Measurements from ENCODE around the gene CBX5. TPM values are rescaled to one million over a fixed set of nuclear protein-coding genes. Genes with fewer than 3 reads are reported as not detected.

The CBX5 gene
- total RNA-seq, 2 experiments from 2014 or later: 115 to 299 TPM

DNA sequence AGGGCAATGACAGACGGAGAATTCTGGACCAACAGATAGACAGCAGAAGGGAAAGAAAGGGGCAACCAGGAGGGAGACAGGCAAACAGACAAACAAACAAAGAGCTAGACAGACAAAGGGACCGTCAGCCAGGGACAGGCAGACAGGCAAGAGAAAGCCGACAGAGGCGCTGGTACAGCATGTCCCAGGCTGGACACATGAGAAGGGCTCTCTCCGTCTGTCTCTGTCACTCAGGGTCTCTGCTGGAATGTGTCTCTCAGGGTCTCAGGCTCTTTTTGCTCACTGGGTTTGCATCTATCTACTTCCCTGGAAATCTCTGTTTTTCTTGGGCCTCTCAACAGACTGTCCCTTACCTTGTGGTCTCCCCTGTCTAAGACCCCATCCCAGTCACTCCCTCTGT, 82.9 kb downstream of the CBX5 start:
- peak overlapping the region; percentile 1 for H3K27ac ChIP-seq (ENCODE audit: low read depth, low read length, poor library complexity, severe bottlenecking)
- CTCF ChIA-PET (ENCODE audit: unreplicated experiment): no interaction called here

GRCh38 chr12:54196396-54196795, 83.5 kb downstream of the CBX5 start:
- ChIA-PET CTCF (ENCODE audit: unreplicated experiment) (no interaction called here), POLR2A (interaction anchor here (0.6 to 1.0 kb wide), 3 partner anchors 8 to 146 kb away, joined by 3 to 4 read pairs (median 3); no protein-coding TSS in a partner anchor)
- no peaks in the 10 kb centered on the region for H3K36me3 ChIP-seq (ENCODE audit: insufficient read depth, low read length)
- H3K4me3 ChIP-seq (ENCODE audit: low read depth, low read length, poor library complexity, severe bottlenecking): peak overlapping the region; percentile 42
- peak; percentile 30 for DNase-seq (ENCODE audit: low spot score)
- BruUV-seq (replicated peaks): no TSS peak
- peak overlapping the region; percentile 1 for H3K27ac ChIP-seq (ENCODE audit: low read depth, low read length, poor library complexity, severe bottlenecking)
- peak overlapping the region; percentile 65 for H3K4me2 ChIP-seq (ENCODE audit: low read length)
- H4K20me1 ChIP-seq (ENCODE audit: insufficient read depth, low read length): no peaks in the 10 kb centered on the region
- no peaks in the 10 kb centered on the region for H3K9me2 ChIP-seq (ENCODE audit: insufficient read depth, low read length)
- intact Hi-C loops (cut with micrococcal nuclease; ENCODE audit: unreplicated experiment): no loop called here
- peaks cover 41% of the 10 kb centered on the region for H3K4me1 ChIP-seq (ENCODE audit: insufficient read depth, low read length, poor library complexity, severe bottlenecking)
- no peaks in the 10 kb centered on the region for H3K9me3 ChIP-seq (ENCODE audit: low read length)
- H2AFZ ChIP-seq (ENCODE audit: low read length): peak overlapping the region; percentile 59
- TF ChIP-seq, protein P1, sequence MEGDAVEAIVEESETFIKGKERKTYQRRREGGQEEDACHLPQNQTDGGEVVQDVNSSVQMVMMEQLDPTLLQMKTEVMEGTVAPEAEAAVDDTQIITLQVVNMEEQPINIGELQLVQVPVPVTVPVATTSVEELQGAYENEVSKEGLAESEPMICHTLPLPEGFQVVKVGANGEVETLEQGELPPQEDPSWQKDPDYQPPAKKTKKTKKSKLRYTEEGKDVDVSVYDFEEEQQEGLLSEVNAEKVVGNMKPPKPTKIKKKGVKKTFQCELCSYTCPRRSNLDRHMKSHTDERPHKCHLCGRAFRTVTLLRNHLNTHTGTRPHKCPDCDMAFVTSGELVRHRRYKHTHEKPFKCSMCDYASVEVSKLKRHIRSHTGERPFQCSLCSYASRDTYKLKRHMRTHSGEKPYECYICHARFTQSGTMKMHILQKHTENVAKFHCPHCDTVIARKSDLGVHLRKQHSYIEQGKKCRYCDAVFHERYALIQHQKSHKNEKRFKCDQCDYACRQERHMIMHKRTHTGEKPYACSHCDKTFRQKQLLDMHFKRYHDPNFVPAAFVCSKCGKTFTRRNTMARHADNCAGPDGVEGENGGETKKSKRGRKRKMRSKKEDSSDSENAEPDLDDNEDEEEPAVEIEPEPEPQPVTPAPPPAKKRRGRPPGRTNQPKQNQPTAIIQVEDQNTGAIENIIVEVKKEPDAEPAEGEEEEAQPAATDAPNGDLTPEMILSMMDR (conservative IDR thresholded peaks at IDR 0.05; ENCODE audit: low read length): no peak
- TF ChIP-seq EZH2phosphoT487 (IDR thresholded peaks at IDR 0.05; ENCODE audit: borderline replicate concordance, low read depth, low read length): no peak
- no peaks in the 10 kb centered on the region for H3K79me2 ChIP-seq (ENCODE audit: insufficient read depth, low read depth, low read length)

More for the DNA sequence above, 82.9 kb downstream of the CBX5 start:
- no peak for DNase-seq (ENCODE audit: low spot score)
- H3K36me3 ChIP-seq (ENCODE audit: insufficient read depth, low read length): no peaks in the 10 kb centered on the region
- H3K9me3 ChIP-seq (ENCODE audit: low read length): no peaks in the 10 kb centered on the region
- H3K79me2 ChIP-seq (ENCODE audit: insufficient read depth, low read depth, low read length): no peaks in the 10 kb centered on the region
- POLR2A ChIA-PET: interaction anchor here (1.5 kb wide), 1 partner anchor 179 kb away, joined by 4 read pairs; no protein-coding TSS in a partner anchor
- H3K4me3 ChIP-seq (ENCODE audit: low read depth, low read length, poor library complexity, severe bottlenecking): peak overlapping the region; percentile 6
- peak overlapping the region; percentile 65 for H3K4me2 ChIP-seq (ENCODE audit: low read length)
- H3K9me2 ChIP-seq (ENCODE audit: insufficient read depth, low read length): no peaks in the 10 kb centered on the region
- no TSS peak for BruUV-seq (replicated peaks)
- no peak for TF ChIP-seq EZH2phosphoT487 (IDR thresholded peaks at IDR 0.05; ENCODE audit: borderline replicate concordance, low read depth, low read length)
- TF ChIP-seq, protein P1 (conservative IDR thresholded peaks at IDR 0.05; ENCODE audit: low read length): no peak
- intact Hi-C loops (cut with micrococcal nuclease; ENCODE audit: unreplicated experiment): no loop called here
- no peaks in the 10 kb centered on the region for H4K20me1 ChIP-seq (ENCODE audit: insufficient read depth, low read length)
- H3K4me1 ChIP-seq (ENCODE audit: insufficient read depth, low read length, poor library complexity, severe bottlenecking): peaks cover 36% of the 10 kb centered on the region
- H2AFZ ChIP-seq (ENCODE audit: low read length): peak overlapping the region; percentile 59; the same call in 1 of the 2 replicates

DNA sequence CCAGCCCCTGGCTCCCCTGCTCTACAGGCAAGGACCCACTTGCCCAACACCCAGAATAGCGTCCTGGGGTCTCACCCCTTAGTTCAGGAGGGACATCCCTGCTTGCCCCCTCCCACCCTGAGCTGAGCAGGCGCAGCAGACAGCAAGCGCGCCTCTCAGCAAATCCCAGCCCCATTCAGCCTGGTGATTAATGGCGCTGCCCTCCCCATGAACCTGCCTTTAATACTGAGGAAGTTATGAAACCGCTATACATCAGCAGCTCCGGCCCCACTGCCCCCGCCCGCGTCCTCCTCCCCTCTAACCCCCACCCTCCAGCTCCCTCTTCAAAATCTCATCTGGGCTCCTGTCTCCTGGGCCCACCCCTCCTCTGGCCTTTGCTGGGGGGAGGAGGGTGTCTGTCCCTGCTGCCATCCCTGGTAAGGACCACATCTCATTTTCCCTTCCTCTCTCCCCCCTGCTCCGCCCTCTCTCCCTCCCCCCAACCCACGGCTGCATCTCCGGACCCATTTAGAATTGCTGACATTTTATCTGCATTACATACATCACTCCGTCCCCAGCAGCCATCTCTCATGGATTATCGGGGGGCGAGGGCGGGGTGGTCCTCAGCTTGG, 84.1 kb downstream of the CBX5 start:
- Histone ChIP-seq H2AFZ (ENCODE audit: low read length) (peak overlapping the region; percentile 59), H3K36me3 (ENCODE audit: insufficient read depth, low read length) (no peaks in the 10 kb centered on the region), H4K20me1 (ENCODE audit: insufficient read depth, low read length) (no peaks in the 10 kb centered on the region), H3K27ac (ENCODE audit: low read depth, low read length, poor library complexity, severe bottlenecking) (peak overlapping the region; percentile 1), H3K4me2 (ENCODE audit: low read length) (peak overlapping the region; percentile 65), H3K4me1 (ENCODE audit: insufficient read depth, low read length, poor library complexity, severe bottlenecking) (peaks cover 47% of the 10 kb centered on the region), H3K79me2 (ENCODE audit: insufficient read depth, low read depth, low read length) (no peaks in the 10 kb centered on the region), H3K4me3 (ENCODE audit: low read depth, low read length, poor library complexity, severe bottlenecking) (peak overlapping the region; percentile 42), H3K9me2 (ENCODE audit: insufficient read depth, low read length) (no peaks in the 10 kb centered on the region), H3K9me3 (ENCODE audit: low read length) (no peaks in the 10 kb centered on the region)
- intact Hi-C loops (cut with micrococcal nuclease; ENCODE audit: unreplicated experiment): no loop called here
- TF ChIP-seq EZH2phosphoT487 (IDR thresholded peaks at IDR 0.05; ENCODE audit: borderline replicate concordance, low read depth, low read length): no peak
- TF ChIP-seq, protein P1 (conservative IDR thresholded peaks at IDR 0.05; ENCODE audit: low read length): no peak
- peak; percentile 43 for DNase-seq (ENCODE audit: low spot score)
- POLR2A ChIA-PET: interaction anchor here (0.6 to 1.0 kb wide), 3 partner anchors 9 to 146 kb away, joined by 3 to 4 read pairs (median 3); no protein-coding TSS in a partner anchor
- BruUV-seq (replicated peaks): no TSS peak
- CTCF ChIA-PET (ENCODE audit: unreplicated experiment): interaction anchor here (0.6 kb wide), 1 partner anchor 244 kb away, joined by 3 read pairs; no protein-coding TSS in a partner anchor
